Measurements from ENCODE around the gene PWWP2A.
"Not testable (repeated sequence)": the region's sequence is repeated elsewhere in the genome, so short reads cannot be mapped to it uniquely, and the experiment has no call there.

- TF ChIP-seq CTCF (IDR thresholded peaks at IDR 0.05; ENCODE audit: low read length); EZH2 (IDR thresholded peaks at IDR 0.05; ENCODE audit: borderline replicate concordance, low read length): not testable (repeated sequence)
Observed at GRCh38 chr5:160160875-160161274, 41.6 kb upstream of the PWWP2A start.
